ENCODE data around the gene PDIA4.

PDIA4 gene

GRCh38 chr7:148963583-148964482, 64.5 kb downstream of the PDIA4 start:
- DNase-seq = no peak

GRCh38 chr7:148962823-148963582, 65.3 kb downstream of the PDIA4 start:
- peak; percentile 79 for DNase-seq

GRCh38 chr7:148962440-148962822, 65.9 kb downstream of the PDIA4 start:
- no peak for DNase-seq

GRCh38 chr7:148959726-148960125, 68.6 kb downstream of the PDIA4 start:
- no peak for DNase-seq

- no peak for DNase-seq
These were observed 70.2 kb downstream of the PDIA4 start for GRCh38 chr7:148958061-148958460.

GRCh38 chr7:148954766-148955165, 73.5 kb downstream of the PDIA4 start:
- DNase-seq = no peak

GRCh38 chr7:148953676-148954075, 74.6 kb downstream of the PDIA4 start:
- DNase-seq = no peak

All from NCI-H2081 treated with DMSO at 0.1 percent for 48 hours (cell line).